AG09309 (cell line): ENCODE results near the gene MED26.

ENCODE experiments used
- DNase-seq: peaks from one replicate; pipeline ENCODE4 v3.0.0-alpha.2; 2010; ENCODE audit warnings: low read depth
- H3K4me3 ChIP-seq: 2 replicates; pipeline ENCODE4 v1.5.1; 2011; ENCODE audit warnings: mild to moderate bottlenecking, low read depth, low read length, moderate library complexity; ENCODE audit not compliant: control insufficient read depth
- CTCF ChIP-seq: IDR thresholded peaks from 2 replicates; pipeline ENCODE4 v1.5.1; 2011; ENCODE audit warnings: mild to moderate bottlenecking, low read depth, low read length, inconsistent platforms; ENCODE audit not compliant: insufficient read depth, control insufficient read depth; ENCODE audit errors: missing control alignments

Gene MED26

GRCh38 chr19:16524991-16525734, 102.8 kb downstream of the MED26 start:
- no peak for DNase-seq
- no peak overlapping the region for H3K4me3 ChIP-seq
- TF ChIP-seq CTCF = no peak
